CD4-positive, alpha-beta T cell treated with Interleukin-17A for 1 hour (primary cell): ENCODE measurements around the gene GALNT18.

ENCODE experiments used
- DNase-seq: peaks from one replicate; pipeline ENCODE4 v3.0.0-alpha.2; 2020

The GALNT18 gene

DNA sequence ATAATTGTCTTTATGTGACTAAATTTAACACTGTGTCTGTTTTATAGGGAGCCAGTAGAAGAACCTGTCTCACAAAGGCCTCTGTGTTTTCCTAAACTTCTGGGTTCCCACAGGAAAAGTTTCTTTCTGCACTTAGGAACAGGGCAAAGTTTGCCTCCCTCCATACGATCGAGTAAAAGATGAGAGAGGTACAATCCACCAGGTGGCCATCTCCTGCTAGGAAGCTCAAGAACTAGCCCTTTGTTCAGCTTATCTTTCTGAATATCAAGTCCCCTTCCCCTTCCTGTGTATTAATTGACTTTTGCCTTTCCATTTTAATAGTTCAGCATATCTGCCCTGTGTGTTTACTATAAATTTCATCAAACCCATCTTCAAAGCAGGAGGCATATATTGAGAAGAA is 286.8 kb downstream of the GALNT18 start:
- DNase-seq: no peak

DNA sequence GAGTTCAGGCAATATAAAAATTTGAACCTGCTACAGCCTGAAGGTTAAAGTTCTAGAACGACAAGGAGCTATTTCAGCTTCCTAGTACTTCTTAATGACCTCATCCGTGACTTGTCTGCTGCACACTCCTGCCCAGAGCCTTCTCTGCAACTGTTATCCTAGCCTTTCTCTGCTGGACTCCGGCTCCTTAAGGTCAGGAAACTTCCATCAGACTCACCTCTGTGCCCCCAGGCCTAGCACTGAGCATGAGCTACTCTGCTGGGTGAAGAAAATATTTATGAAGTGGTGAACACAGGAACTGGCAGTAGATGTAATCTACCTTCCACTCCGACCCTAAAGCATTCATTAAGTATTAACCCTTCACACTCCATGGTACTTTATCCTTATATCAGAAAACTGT is 287.2 kb downstream of the GALNT18 start:
- DNase-seq: no peak

GRCh38 chr11:11332141-11332710 is 289.6 kb downstream of the GALNT18 start:
- no peak for DNase-seq

- no peak for DNase-seq
These were observed 292.6 kb downstream of the GALNT18 start for GRCh38 chr11:11329062-11329806.

GRCh38 chr11:11324090-11324489 is 297.7 kb downstream of the GALNT18 start:
- DNase-seq: no peak

- DNase-seq: no peak
These were observed 299.7 kb downstream of the GALNT18 start for GRCh38 chr11:11322101-11322500.

GRCh38 chr11:11320825-11321224 is 301.0 kb downstream of the GALNT18 start:
- no peak for DNase-seq

GRCh38 chr11:11318961-11319360 is 302.8 kb downstream of the GALNT18 start:
- no peak for DNase-seq

GRCh38 chr11:11318461-11318860 is 303.3 kb downstream of the GALNT18 start:
- DNase-seq: no peak

DNA sequence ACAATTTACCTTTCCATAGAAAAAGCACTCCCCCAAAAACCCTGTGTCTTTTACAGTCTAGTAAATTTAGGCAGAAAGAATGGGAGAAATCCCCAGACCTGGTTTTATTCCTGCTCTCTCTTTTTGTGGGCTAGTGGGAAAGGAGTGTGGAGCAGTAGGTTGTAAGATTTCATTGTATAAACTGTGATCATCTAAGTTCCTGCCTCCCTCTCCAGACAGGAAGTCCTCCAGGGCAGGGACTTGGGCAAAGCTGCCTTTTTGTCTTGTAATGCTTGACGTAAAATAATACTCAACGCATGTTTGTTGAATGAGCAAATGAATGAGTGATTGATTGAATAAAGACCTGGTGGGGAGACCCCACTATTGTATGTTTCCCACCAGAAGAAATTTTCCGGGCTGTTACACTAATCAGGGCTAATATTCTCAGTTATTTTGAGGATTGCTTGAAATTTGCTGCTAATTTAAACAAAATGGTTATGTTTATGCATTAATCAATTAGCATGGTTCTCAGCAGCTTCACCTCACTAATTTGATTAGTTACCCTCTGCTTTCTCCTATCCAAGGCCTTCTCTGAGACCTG is 305.1 kb downstream of the GALNT18 start:
- DNase-seq: no peak

DNA sequence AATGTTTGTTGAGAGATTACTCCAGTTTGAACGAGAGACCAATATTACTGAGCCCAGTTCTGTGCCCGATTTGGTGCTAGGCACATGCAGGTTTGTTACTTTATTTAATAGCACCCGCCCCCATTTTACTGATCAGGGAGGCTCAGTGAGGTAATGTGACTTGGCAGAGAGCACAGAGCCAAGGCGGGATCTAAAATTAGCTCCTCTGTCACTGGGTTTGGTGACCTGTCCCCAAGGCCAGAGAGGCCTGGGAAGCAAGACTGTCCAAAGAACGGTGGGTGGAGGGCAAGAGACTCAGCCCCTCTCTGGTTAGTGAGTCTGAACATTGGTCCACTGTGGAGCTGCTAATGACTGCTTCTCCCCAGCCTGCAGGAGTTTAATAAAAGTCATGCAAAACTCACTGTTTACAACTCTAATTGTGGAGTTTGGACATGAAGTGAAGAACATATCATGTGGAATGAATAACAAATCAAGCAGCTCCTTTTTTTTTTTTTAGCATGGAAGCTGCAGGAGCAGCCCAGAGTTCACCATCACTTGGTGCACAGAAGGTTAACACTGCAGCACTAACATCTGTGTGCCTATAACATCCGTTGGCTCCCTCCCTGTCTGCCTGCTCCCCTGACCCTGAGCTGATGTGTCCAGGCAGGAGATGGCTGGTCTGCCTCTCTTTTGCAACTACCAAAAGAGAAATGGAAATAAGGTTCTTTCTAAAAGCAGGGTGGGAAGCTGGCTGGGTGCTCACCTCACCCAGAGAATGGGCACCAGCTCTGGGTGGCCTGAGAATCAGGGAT is 307.7 kb downstream of the GALNT18 start:
- DNase-seq: no peak

GRCh38 chr11:11313426-11313825 is 308.4 kb downstream of the GALNT18 start:
- no peak for DNase-seq

- no peak for DNase-seq
These were observed 309.1 kb downstream of the GALNT18 start for GRCh38 chr11:11312738-11313137.

DNA sequence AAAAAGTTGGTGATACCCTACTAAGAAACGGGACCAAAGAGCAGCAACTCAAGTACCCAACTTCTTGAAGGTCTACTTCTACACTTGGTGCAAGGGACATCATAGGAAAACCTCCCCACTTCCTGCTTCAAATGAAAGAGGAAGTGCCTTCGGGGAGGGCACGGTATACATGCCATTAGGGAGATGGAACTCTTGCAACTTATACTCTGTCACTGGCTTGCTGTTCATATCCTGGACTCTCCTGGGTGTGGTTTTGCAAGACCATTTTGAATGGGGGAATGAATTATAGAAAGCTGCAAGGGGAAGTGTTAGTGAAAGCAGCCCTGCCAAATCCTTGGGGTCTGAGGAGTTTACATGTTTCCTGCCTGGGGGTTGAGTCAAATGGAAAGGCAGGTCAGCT is 310.6 kb downstream of the GALNT18 start:
- DNase-seq: no peak

DNA sequence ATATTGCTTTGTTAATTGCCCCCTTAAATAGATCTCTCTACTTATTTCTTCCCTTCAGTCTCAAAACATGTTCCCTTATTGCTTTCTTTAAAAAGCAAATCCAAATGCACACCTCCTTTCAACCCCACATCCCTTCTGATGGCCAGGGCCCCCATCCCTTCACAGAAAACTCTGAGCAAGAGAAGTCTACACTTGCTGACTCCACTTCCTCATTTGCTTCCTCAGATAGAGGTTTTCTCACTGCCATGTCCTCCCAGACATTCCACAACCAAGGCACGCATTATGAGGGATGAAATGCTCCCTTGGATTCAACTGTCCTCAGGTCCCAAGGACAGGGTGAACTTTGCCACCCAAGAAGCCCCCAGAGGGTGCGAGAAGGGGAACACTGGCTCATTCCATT is 311.9 kb downstream of the GALNT18 start:
- no peak for DNase-seq

DNA sequence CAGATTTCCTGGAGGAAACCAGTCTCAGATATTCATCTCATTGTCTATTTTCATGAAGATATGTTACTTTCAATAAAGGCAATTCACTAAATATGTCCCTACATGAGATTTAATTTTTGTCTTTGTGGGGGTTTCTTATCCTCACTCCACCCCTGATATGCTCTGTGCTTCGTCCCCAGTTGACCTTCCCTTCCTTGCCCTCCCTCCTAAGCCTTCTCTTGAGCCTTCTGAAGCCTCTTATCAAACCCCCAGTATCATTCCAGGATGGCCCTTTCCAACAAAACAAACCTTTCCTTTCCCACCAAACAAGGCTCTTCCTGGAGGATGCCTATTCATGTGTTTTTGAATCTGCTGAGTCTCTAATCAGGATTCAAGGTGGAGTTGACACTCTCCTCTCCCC is 313.6 kb downstream of the GALNT18 start:
- no peak for DNase-seq

DNA sequence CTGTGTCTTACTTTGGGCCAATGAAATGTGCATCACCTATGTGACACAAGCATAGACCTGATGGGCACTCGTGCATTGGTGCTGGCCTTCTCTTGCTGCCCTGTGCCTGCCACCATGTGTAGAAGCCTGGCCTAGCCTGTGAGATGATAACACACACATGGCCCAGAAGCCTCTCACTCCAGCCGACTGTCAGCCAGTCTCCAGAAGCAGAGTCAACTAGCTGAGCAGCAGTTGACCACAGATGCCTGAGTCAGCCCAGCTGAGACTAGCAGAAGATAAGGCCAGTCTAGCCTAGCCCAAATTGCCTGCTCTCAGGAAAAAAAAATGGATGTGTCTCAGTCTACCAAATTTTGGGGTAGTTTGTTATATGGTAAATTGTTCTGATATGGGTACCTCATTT is 314.9 kb downstream of the GALNT18 start:
- DNase-seq: no peak

DNA sequence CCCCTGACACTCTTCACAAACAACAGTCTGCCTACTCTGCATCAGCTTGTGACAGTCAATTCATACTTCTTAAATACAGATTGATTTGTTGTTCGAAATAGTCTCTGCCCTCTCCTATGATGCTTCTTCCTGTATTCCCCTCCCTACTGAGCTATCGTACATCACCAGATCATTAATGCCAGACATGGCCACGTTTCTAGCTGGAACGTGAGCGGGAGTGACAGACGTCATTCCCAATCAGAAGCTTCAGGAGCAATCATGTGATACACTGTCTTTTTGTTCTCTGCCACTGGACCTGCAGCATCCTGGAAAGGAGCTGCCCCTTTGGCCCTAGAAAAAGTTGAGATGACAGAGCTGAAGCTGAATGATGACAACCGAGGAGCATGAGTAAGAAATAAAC is 317.3 kb downstream of the GALNT18 start:
- DNase-seq: no peak

DNA sequence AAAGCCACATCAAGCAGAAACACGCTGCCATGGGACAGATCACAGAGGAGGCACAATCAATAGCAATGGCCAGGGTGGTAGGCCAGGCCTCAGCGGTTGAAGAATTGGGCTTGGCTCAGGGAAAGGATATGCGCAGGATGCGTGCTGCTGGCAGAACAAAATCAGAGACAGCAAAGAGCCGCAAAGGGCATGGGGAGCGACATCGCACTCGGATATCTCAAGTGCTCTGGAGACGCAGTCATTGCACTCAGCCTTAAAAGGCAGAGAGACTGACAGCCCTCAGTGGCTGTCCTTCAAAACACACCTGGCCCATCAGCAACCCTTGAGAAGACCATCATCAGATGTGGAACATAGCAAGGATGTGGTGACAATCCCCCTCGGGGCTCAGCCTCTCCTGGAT is 319.2 kb downstream of the GALNT18 start:
- no peak for DNase-seq

DNA sequence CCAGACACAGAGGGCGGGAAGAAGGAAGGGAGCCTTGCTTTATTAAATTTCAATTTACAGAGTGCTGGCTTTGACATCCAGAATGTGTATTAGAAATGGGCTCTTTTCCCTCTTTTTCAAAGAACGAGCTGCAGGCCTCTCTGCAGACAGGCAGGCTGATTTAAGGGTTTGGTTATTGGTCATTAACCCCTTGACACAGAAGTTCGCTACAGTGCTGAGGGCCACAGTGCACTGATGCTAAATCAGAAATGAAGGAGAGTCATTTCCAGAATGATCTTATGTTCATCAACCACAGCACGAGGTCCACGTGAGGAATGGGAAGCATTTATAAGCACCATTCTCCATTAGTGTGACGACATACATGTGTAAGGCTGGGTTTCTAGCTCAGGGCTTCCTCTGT is 320.6 kb downstream of the GALNT18 start:
- DNase-seq: no peak

DNA sequence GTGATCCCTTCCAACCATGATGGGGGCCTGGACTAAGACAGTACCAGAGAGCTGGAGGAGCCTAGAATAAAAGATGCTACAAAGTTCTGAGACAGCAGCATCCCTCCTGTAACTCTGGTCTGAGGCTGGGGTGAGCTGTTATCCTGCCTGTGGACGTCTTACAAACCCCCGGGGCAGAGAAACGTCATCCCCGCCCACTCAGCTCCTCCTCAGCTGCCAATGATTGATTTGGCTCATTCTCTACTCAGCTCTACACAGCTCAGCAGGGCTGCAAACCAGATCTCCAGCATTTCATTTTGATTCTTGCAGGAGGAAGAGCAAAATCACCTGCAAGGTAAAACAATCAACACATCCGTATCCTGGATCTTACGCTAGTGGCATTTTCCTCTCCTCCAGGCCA is 324.2 kb downstream of the GALNT18 start:
- DNase-seq: no peak

GRCh38 chr11:11296434-11296833 is 325.4 kb downstream of the GALNT18 start:
- DNase-seq: no peak

- DNase-seq: no peak
These were observed 327.3 kb downstream of the GALNT18 start for GRCh38 chr11:11294551-11294855.
